A673 (cell line): ENCODE results near the gene HPS1. TPM values are rescaled to one million over a fixed set of nuclear protein-coding genes. Genes with fewer than 3 reads are reported as not detected.

Source experiments
- BruUV-seq: library from RNA; stranded (reverse); fragments of 400-500 nt; replicated peaks from 2 replicates; lab custom pipeline; 2021; lab: Mats Ljungman, UMichigan
- CTCF ChIA-PET: fragments of 300-600 bp; sonication (Branson Sonifier 250); formaldehyde crosslinking; loops from one replicate; lab custom pipeline; 2022; ENCODE audit warnings: antibody characterized with exemption; lab: Charles Lee
- POLR2A ChIA-PET: fragments of 300-600 bp; sonication (Branson Sonifier 250); formaldehyde crosslinking; loops from one replicate; lab custom pipeline; 2022; ENCODE audit warnings: antibody characterized with exemption; ENCODE audit not compliant: low non-redundant PET; lab: Charles Lee
- DNase-seq: peaks from one replicate; pipeline ENCODE4 v3.0.0-alpha.2; 2015; ENCODE audit warnings: low spot score
- H3K27ac ChIP-seq: fragments of 200-600 bp; sonication (generic); 2 replicates; pipeline ENCODE4 v1.5.1; 2016; ENCODE audit warnings: mixed run types, low read depth, mild to moderate bottlenecking, mixed read lengths, antibody characterized with exemption, low read length; ENCODE audit not compliant: poor library complexity, severe bottlenecking
- H3K27me3 ChIP-seq: fragments of 200-600 bp; sonication (generic); replicated peaks from 2 replicates; pipeline ENCODE4 v1.6.1; 2017; ENCODE audit warnings: mixed run types, low read depth, mild to moderate bottlenecking, mixed read lengths, antibody characterized with exemption, low read length; ENCODE audit not compliant: insufficient read depth, poor library complexity
- H3K36me3 ChIP-seq: fragments of 200-600 bp; sonication (generic); 2 replicates; pipeline ENCODE4 v1.6.1; 2016; ENCODE audit warnings: mixed run types, mild to moderate bottlenecking, mixed read lengths, antibody characterized with exemption, low read length; ENCODE audit not compliant: insufficient read depth, poor library complexity, severe bottlenecking
- H3K4me1 ChIP-seq: fragments of 200-600 bp; sonication (generic); 2 replicates; pipeline ENCODE4 v1.6.1; 2017; ENCODE audit warnings: mixed run types, mild to moderate bottlenecking, mixed read lengths, antibody characterized with exemption, low read length; ENCODE audit not compliant: insufficient read depth, poor library complexity, severe bottlenecking
- H3K4me3 ChIP-seq: fragments of 200-600 bp; sonication (generic); 2 replicates; pipeline ENCODE4 v1.5.1; 2016; ENCODE audit warnings: low read depth, mixed run types, mild to moderate bottlenecking, mixed read lengths, low read length; ENCODE audit not compliant: poor library complexity, severe bottlenecking
- H3K9me3 ChIP-seq: fragments of 200-600 bp; sonication (generic); 2 replicates; pipeline ENCODE4 v1.6.1; 2016; ENCODE audit warnings: mixed run types, low read depth, mild to moderate bottlenecking, mixed read lengths, antibody characterized with exemption, low read length; ENCODE audit not compliant: poor library complexity, severe bottlenecking
- EZH2 ChIP-seq: fragments of 200-600 bp; sonication (generic); IDR thresholded peaks from 2 replicates; pipeline ENCODE4 v1.6.1; 2017; ENCODE audit warnings: borderline replicate concordance, low read depth, mild to moderate bottlenecking, mixed read lengths, antibody characterized with exemption, low read length; ENCODE audit not compliant: poor library complexity, severe bottlenecking
- intact Hi-C: fragments of 100-400 bp; cut with micrococcal nuclease; formaldehyde crosslinking; loops from one replicate; pipeline ENCODE4 v1.10.0; 2022; ENCODE audit not compliant: unreplicated experiment
- total RNA-seq: library from RNA; stranded (reverse); gene quantifications from 2 replicates; pipeline ENCODE4 v1.2.3, GENCODE V29; 2021
- TF ChIP-seq, protein P1 (sequence below): fragments of 300-800, 200-600 bp; sonication (generic); conservative IDR thresholded peaks from 2 replicates; pipeline ENCODE4 v1.5.1; 2017; ENCODE audit warnings: low read depth, mild to moderate bottlenecking, antibody characterized with exemption, low read length, moderate library complexity, mixed read lengths

The HPS1 gene
- total RNA-seq, 1 experiment from 2014 or later, result 40.6 TPM

DNA sequence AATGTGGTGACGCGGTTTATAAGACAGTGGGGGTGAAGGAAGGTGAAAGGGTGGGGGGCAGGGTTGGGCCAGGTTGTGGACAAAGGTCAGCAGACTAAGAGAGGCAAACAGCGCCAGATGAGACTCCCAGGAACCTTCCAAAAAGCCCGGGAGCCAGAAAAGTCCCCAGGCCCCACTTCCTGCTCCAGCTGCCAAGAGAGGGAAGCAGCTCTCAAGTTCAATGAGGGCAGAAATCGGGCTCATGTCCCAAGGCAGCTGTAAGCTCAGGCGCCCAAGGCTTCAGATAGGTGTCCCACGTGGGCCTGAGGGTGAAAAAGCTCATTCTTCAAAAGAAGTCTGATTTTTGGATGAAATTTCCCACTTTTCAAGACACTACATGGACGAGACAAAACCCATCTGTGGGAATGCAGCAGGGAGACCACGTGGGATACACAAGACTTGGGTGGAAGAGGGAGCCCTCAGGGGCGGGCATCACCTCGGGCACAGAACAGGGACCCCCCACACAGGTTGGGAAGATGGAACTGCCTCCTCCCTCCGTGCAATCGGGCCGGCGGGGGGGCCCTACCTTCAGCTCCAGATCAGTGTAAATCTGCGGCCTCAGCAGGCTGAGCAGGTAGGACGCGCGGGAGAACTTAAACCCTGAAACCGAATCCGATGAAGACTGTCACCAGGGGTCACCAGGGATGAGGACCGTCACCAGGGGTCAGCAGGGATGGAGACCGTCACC is 39.6 kb downstream of the HPS1 start:
- no TSS peak for BruUV-seq
- intact Hi-C loops, result loop anchor here (10.0 kb wide), 1 partner anchor 62 kb away; no protein-coding TSS in a partner anchor
- Histone ChIP-seq H3K27ac (no peak overlapping the region), H3K4me3 (no peak overlapping the region), H3K27me3 (no peaks in the 10 kb centered on the region), H3K4me1 (peaks cover 7% of the 10 kb centered on the region), H3K9me3 (no peaks in the 10 kb centered on the region), H3K36me3 (no peaks in the 10 kb centered on the region)
- POLR2A ChIA-PET, result no interaction called here
- CTCF ChIA-PET, result no interaction called here
- no peak for DNase-seq
- no peak for TF ChIP-seq EZH2
- TF ChIP-seq, protein P1, sequence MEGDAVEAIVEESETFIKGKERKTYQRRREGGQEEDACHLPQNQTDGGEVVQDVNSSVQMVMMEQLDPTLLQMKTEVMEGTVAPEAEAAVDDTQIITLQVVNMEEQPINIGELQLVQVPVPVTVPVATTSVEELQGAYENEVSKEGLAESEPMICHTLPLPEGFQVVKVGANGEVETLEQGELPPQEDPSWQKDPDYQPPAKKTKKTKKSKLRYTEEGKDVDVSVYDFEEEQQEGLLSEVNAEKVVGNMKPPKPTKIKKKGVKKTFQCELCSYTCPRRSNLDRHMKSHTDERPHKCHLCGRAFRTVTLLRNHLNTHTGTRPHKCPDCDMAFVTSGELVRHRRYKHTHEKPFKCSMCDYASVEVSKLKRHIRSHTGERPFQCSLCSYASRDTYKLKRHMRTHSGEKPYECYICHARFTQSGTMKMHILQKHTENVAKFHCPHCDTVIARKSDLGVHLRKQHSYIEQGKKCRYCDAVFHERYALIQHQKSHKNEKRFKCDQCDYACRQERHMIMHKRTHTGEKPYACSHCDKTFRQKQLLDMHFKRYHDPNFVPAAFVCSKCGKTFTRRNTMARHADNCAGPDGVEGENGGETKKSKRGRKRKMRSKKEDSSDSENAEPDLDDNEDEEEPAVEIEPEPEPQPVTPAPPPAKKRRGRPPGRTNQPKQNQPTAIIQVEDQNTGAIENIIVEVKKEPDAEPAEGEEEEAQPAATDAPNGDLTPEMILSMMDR, result no peak

DNA sequence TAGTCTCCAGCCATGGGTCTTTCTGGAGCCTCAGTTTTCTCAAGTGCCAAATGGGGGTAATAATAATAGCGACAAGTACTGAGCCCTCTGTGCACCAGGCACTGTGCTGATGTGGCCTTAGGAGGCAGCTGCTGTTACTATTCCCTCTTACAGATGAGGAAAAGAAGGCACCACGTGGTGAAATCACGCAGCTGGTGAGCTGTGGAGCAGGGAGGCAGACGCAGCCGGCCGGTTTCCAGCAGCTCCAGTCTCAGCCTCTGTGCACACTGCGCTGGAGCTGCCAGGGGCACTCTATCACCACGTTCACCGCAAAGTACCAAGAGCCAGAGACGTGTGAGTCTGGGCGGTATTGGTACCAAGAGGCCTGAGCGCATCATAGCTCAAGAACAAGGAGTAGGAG is 41.3 kb downstream of the HPS1 start:
- Histone ChIP-seq H3K27ac (no peak overlapping the region), H3K4me1 (peaks cover 7% of the 10 kb centered on the region), H3K36me3 (no peaks in the 10 kb centered on the region), H3K9me3 (no peaks in the 10 kb centered on the region), H3K4me3 (no peak overlapping the region), H3K27me3 (no peaks in the 10 kb centered on the region)
- BruUV-seq, result no TSS peak
- intact Hi-C loops, result loop anchor here (10.0 kb wide), 1 partner anchor 61 kb away; no protein-coding TSS in a partner anchor
- DNase-seq, result no peak
- TF ChIP-seq, protein P1, result no peak
- TF ChIP-seq EZH2, result no peak
- ChIA-PET POLR2A (no interaction called here), CTCF (no interaction called here)

DNA sequence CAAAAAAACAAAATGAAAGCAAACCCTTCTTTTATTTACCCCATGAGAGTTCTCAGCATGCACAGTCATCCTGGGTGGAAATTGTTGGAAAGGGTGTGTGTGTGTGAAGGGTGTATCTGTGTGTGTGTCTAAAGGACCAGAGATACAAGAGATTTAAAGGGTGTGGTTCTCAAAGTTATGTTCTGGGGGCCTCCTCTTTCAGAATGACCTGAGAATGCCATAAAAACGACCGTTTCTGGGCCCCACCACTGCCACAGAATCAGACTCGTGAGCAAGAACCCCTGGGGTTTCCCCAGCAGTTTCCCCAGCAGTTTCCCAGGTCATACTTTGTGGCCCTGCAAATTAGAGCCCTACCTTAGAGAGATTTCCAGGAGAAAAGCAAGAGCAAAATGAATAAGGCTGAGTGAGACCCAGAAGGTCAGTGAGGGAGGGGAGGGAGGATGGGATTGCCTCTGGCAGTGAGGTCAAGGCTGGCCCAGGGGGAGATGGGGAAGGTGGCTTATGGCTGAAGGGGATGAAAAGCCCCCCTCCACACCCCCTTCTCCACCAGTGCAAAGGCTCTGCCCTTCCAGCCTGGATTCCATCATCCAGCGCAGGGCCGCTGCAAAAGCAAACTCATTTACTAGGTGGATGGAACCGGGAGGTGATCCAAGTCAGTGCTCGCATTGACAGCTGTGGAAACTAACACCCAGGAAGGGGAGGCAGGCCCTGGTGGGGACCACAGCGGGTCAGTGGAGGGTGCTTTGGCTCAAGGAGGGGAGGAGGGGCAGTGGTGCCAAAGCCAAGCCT is 42.0 kb downstream of the HPS1 start:
- H3K27me3 ChIP-seq, result no peaks in the 10 kb centered on the region
- no peaks in the 10 kb centered on the region for H3K36me3 ChIP-seq
- H3K4me3 ChIP-seq, result no peak overlapping the region
- intact Hi-C loops, result loop anchor here (10.0 kb wide), 1 partner anchor 60 kb away; no protein-coding TSS in a partner anchor
- ChIA-PET CTCF (no interaction called here), POLR2A (no interaction called here)
- BruUV-seq, result no TSS peak
- no peak overlapping the region for H3K27ac ChIP-seq
- no peak for TF ChIP-seq EZH2
- TF ChIP-seq, protein P1, result no peak
- DNase-seq, result peak; percentile 23
- H3K9me3 ChIP-seq, result no peaks in the 10 kb centered on the region
- peaks cover 7% of the 10 kb centered on the region for H3K4me1 ChIP-seq
